Measurements from ENCODE around the gene PHF20.
"Not testable (repeated sequence)": the region's sequence is repeated elsewhere in the genome, so short reads cannot be mapped to it uniquely, and the experiment has no call there.

The PHF20 gene

DNA sequence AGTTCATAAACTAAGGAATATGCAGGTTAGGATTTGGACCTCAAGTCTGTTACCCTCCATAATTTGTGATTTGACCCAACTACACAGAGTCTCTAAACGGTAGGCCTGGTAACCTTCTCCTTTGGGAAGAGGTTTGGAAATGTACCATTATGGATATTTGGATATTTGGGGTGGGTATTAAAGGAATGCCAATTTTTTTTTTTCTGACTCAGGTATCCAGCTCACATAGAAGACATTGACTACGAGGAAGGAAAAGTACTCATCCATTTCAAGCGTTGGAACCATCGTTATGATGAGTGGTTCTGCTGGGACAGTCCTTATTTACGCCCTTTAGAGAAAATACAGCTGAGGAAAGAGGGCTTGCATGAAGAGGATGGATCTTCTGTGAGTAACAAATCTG, 70.5 kb downstream of the PHF20 start:
- no peak for DNase-seq

DNA sequence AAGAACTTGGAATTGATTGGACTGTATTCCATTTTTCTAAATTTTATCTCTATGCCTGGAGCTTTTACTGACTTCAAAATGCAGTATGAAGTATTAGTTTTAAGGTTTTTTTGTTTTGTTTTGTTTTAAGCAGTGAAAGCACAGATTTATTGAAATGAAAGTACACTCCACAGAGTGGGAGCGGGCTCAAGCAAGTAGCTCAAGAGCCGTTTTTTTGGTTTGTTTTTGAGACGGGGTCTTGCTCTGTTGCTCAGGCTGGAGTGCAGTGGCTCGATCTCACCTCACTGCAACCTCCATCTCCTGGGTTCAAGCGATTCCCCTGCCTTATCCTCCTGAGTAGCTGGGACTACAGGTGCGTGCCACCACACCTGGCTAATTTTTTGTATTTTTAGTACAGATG, 72.1 kb downstream of the PHF20 start:
- DNase-seq = not testable (repeated sequence)

DNA sequence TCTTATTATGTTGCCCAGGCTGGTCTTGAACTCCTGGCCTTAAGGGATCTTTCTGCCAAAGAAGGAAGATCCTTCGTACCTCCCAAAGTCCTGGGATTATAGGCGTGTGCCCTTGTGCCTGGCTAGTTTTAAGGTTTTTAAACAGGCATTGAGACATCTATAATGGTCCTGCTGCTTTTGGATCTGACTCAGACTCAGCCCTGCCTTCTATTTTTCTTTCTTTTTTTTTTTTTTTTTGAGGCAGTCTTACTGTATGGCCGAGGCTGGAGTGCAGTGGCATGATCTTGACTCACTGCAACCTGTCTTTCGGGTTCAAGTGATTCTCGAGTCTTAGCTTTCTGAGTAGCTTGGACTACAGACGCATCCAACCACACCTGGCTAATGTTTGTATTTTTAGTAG, 73.7 kb downstream of the PHF20 start:
- DNase-seq = no peak

DNA sequence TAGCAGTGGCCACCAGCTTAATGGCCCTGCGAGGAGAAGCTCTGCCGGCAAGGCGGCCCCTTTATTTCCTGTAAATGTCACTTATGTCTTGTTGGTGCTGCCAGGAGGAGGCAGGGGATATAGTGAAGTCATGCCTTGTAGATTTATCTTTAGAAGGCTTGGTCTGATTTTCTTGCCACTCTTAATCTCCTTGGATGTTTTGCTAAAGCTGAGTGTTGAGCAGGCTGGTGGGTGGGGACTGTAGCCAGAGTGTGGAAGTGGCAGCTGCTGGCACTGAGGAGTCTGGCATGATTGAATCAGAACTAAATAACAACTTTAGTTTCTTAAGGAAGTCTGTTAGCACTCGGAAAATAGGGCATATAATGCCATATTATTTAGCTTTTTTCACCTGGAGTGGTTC, 77.9 kb downstream of the PHF20 start:
- DNase-seq = no peak

DNA sequence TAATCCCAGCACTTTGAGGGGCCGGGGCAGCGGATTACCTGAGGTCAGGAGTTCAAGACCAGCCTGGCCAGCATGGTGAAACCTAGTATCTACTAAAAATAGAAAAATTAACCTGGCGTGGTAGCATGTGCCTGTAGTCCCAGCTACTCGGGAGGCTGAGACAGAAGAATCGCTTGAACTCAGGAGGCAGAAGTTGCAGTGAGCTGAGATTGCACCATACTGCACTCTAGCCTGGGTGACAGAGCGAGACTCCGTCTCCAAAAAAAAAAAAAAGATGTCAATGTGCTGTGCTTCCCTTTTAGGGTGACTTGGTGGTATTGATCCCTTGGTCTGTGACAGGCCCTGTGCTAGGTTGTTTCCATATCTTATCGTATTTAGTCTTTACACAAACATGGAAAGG, 79.8 kb downstream of the PHF20 start:
- not testable (repeated sequence) for DNase-seq

DNA sequence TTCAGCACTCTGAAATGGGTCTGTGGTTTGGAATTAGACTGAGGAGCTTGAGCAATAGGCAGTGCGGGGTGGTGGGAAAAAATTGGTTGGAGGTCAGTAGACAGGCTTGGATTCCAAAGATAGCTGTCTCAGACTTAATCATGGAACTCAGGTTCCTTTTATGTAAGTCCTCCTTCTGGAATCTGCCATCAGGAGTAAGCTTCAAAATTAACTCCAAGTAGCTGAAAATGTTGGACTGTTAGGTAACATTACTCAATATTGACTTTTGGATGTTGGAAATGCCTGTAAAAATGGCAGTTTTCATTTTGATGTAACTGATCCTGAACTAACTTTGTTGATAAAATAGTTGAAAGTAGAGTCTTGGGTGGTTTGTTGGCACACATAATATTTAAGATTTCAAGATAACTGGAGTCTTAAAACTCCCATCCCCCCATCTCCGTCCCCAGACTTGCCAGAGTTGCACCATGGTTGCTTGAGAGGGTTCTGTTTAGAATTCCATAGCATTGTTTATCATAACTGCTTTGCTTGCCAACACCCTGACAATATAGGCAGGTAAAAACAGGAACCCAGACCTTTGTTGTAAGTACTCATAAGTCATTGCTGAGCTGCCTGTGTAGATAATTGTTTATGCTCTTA, 83.0 kb downstream of the PHF20 start:
- no peak for DNase-seq

DNA sequence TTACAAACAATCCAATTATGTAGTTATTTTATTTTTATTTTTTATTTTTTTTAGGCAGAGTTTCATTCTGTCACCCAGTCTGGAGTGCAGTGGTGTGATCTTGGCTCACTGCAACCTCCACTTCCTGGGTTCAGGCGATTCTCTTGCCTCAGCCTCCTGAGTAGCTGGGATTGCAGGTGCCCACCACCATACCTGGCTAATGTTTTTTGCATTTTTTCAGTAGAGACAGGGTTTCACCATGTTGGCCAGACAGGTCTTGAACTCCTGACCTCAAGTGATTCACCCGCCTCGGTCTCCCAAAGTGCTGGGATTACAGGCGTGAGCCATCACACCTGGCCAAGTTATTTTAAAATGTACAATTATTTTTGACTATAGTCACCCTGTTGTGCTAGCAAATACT, 83.8 kb downstream of the PHF20 start:
- DNase-seq = not testable (repeated sequence)

DNA sequence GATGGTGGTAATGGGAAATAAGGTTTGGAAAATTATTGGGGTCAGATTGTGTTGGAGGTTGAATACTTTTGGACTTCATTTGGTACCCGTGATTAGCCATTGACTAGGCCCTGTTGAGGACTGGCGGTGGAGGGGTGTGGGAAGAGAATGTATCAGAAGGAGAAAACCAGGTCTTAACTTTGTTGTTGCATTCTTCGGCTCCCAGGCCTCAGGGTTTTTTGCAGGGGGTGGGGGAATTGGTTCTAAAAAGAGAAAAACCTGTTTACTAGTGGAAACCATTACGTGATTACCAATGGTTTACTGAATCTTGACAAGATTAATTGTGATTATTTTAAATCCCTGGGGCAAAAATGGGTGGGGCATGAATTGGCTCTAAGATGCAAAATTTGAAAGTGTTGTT, 85.1 kb downstream of the PHF20 start:
- no peak for DNase-seq

DNA sequence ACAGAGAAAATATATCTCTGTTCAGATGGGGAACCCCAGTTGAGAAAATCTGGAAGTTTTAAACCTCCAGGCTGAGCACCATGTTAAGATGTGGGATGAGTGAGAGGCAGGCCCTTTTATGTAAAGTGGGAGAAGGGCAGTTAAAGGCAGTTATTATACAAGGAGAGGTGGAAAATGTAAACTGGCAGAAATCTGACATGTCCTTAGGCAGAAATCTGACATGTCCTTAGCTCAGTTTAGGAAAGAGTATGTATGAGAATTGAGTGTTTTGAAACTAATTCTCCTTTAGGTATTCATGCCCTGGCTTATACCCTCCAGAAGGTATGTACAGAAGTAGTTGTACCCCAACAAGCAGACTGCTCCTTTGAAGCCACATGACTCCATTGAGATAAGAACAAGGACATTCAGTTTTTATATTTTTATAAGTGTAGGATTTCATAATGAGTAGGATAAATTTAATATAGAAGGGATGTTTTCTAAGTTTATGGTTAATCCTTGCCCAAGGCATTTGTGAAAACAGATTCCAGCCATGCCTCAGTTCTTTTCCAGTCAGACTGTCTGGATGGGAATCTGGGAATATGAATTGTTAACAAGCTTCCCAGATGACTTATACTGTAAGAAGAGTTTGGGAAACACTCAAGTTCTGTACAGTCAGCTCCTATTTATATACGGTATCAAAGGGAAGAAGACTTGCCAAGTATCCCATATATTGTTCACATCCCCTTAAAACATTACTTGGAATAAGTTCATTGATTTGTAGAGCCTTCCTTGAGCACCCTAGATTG, 94.8 kb downstream of the PHF20 start:
- DNase-seq = no peak

DNA sequence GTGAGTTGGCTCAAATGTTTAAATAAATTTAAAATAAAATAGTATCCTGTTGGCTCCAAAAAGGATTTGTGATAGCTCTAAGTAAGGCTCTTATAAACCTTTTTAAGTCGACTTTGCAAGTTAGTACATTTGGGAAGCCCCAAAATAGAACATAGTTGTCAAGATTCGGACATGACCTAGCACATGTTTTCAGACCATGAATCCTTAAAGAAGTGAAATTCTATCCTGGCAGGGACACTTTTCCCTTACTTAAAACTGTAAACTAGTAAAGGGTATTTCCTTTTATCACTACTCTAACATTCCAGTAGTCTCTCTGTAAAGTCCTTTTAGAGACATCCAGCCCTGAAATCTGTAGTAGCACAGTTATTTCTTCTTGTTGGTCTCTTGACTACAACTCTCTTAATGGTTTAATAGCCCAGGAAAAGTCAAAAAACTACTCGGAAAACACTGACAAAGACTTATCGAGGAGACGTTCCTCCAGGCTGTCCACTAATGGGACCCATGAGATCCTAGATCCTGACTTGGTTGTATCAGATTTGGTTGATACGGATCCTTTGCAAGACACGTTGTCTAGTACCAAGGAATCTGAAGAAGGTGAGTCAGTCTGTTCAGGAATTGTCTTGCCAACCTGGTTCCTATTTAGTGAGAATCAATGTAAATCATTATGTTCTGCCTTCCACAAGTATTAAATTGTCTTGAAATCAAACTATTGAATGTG, 98.9 kb downstream of the PHF20 start:
- no peak for DNase-seq

DNA sequence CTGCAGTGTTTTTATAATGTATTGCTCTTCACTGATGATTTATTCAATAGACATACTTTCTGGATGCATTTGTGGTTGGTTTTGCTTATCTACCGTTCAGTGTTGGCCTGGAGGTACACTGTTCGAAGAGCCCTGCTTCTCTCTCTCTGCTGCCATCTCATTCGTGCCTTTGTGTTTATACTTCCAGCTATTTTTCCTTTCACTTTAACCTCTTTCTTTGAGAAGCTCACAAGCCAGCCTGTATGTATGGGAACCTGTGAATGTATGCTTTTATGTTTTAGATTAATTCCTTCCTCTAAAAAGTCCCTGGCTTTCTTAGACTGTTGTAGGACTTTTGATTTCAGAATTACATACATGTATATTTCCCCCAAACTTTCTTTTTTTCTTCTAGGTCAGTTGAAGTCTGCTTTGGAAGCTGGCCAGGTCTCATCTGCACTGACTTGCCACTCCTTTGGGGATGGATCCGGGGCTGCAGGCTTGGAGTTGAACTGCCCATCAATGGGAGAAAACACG, 99.5 kb downstream of the PHF20 start:
- no peak for DNase-seq

DNA sequence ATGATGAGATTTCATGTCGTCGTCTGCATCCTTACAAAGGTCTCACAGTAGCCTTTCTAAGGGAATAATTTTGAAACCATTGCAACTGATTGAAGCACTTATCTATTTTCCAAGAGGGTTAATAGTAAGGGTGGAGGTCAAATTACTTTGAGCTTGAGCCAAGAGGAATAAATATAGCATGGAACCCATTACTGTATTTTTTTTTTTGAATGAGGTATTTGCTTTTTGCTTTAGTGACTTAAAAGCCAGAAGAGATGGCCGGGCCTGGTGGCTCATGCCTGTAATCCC, 104.2 kb downstream of the PHF20 start:
- no peak for DNase-seq

DNA sequence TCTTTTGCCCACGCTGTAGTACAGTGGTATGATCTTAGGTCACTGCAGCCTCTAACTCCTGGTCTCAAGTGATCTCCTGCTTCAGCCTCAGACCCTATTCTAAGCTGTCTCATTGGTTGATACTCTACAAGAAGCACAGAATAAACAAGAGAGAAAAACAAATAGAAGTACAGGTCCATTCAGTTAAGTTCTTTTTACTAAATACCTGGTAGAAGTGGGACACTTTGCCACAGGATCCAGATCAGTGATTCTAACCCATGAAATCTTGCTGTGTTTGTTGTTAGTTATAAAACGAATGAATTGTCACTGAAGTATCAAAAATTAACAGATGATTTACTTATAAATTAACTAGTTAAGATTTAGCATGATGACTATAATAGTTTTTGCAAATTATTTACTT, 105.8 kb downstream of the PHF20 start:
- DNase-seq = no peak

DNA sequence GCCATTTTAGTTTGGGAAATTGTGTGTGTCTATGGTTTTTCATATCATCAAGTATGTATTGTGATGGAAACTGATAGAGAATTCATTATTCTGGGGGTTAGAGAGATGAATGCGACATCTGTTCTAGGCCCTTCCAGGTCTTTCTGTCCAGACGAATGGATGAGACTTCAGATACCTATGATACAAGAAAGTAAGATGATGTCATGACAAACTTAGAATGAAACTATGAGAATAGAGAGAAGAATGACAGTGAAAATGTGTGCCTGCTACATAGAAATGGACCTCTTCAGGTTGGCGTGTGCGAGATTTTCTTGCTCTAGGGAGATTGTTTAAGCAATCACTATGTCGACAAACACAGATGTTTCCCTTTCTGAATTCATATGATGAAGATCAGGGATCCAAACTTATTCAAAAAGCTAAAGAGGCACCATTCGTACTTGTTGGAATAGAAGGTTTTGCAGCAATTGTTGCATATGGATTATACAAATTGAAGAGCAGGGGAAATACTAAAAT, 106.4 kb downstream of the PHF20 start:
- DNase-seq = no peak

DNA sequence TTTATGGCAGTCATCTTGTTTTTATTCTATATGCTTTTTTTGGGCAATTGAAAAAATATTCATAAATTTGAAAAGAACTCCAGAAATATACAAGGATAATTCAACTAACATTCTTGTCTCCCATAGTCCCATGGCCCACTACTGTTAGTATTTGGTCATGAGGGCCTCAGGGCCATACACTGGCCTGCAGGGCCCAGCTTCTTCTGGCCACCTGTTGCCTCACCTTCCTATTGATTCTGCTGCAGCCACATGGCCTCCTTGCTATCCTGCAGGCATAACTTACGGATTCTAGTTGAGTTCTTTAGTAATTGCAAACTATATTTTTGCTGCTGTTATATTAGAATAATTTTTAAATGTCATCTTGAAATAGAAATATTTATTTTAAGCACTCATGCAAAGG, 109.9 kb downstream of the PHF20 start:
- no peak for DNase-seq

DNA sequence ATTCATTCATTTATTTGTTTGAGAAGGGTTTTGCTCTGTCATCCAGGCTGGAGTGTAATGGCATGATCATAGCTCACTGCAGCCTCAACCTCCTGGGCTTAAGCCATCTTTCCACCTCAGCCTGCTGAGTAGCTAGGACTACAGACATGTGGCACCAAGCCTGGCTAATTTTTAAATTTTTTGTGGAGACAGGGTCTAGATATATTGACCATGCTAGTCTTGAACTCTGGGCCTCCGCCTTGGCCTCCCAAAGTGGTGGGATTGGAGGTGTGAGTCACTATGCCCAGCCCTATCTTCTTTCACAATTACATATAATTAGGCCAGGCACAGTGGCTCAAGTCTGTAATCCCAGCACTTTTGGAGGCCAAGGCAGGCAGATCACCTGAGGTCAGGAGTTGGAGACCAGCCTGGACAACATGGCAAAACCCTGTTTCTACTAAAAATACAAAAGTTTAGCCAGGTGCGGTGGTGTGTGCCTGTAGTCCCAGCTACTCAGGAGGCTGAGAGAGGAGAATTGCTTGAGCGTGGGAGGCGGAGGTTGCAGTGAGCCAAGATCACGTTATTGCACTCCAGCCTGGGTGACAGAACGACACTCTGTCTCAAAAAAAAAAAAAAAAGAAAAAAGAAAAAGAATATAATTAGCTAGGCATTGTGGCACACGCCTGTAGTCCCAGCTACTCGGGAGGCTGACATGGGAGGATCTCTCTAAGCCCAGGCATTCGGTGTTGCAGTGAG, 110.8 kb downstream of the PHF20 start:
- not testable (repeated sequence) for DNase-seq

DNA sequence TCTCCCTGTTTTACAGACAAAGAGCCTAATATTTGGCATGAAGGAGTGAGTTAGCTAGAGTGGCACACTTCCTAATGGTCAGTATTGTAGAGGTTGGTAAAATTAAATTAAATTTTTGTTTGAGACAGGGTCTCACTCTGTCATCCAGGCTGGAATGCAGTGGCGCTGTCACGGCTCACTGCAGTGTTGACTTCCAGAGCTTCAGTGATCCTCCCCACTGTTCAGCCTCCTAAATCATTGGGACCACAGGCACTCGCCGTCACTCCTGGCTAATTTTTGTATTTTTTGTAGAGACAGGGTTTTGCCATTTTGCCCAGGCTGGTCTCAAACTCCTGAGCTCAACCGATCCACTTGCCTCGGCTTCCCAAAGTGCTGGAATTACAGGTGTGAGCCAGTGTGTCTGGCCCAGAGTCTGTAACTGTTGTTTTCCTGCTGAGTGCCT, 111.5 kb downstream of the PHF20 start:
- no peak for DNase-seq

DNA sequence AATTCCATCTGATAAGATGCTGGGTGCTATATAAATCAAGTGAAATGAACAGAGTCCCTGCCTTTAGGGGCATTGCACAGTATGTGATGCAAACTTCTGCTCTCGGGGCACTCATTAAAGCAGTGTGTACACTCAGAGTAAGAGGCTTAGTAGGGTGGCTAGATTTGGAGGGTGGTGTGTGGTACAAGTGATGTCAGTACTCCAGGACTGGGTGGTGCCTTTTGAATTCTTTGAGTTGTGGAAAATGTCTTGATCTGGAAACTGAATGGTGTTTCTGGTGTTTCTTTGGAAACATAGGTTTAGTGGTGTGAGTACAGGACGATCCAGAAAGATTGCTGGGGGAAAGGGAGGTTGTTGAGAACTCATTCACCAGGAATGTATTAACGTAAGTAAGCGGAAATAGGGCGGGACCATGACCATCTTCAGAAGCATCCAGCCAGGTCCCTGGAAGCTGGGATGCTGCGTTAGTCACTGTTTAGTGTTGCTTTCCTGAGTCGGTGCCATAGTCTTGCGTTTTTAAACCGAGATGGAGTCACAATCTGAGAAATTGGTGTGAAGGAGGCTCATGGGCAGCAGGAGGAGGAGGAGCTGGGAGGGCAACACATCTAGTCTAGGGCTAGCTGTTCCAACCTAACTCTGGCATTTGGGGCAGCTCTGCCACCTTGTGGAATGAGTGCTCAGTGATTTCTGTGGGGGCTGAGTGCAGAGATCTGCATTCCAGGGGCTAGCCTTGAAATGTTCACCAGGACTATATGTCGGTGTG, 112.1 kb downstream of the PHF20 start:
- DNase-seq = peak; percentile 46 to 80

DNA sequence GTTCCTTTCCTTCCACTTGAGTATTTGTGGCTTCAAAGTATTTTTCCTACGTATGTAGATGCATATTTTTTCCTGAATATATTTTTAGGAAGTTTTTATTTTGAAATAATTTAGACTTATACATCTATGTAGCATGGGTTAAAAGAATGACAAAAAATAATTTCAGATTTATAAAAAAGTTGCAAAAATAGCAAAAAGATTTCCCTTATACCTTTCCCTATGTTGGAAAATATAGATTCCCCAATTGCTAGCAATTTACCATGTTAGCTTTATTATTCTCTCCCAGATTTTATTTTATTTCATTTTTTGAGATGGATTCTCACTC, 112.7 kb downstream of the PHF20 start:
- DNase-seq = no peak

DNA sequence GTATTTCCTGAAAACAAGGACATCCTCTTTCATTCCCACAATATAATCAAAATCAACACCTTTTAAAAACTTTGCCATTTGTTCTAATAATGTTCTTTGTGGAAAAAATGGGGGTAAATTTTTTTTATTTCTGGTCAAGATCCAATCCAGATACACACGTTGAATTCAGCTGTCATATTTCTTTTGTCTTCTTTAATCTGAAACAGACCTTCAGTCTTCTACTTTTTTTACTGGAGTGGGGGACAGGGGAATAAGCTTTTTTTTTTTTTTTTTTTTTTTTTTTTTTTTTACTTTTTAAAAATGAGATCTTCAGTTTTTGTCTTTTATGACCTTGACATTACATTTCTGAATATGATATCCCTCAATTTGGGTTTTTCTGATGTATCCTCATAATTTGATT, 113.4 kb downstream of the PHF20 start:
- no peak for DNase-seq

DNA sequence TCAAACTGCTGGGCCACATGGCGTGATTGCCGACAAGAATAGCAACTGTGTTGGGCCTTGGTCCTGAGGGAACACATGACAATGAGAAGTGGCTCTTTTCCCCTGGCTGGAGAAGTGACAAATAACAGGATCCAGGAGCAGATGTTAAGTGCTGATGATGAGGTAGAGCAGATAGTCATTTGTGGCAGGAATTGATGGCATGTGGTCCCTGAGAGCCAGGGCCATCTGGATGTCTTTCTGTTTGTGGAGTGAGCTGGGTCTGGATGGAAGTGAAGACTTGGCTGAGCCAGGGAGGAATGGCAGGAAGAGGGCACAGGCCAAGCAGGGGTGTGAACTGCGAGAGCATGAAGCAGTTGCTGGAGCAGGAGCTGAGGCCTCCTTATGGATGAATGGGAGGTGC, 114.7 kb downstream of the PHF20 start:
- DNase-seq = peak; percentile 43 to 86

DNA sequence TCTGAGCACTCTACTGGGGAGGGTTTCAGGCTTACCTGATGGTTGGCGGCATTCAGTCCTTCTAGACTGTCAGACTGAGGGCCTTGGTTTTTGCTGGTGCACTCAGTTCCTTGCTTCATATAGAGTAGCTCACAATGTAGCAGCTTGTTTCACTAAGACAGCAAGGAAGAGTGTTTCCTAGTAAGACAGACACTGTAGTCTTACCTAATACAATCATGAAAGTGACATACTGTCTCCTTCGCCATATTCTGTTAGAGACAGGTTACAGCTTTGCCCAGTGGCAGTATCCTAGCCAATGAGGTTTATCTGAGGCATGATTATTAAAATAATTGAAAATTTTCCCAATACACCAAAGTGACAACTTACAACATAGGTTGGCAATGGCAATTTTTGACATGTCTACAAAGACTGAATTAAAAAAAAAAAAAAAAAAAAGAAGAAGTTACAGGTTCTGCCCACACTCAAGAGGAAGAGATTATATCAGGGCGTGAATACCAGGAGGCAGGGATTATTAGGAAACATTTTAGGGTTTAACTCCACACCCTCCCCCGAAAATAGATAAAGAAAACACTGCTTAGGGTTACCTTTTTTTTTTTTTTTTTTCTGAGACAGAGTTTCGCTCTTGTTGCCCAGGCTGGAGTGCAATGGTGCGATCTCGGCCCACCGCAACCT, 115.7 kb downstream of the PHF20 start:
- no peak for DNase-seq

All from NCI-H446 (cell line).